Measurements from ENCODE around the gene ACP7. TPM values are rescaled to one million over a fixed set of nuclear protein-coding genes. Genes with fewer than 3 reads are reported as not detected.
"Not testable (repeated sequence)": the region's sequence is repeated elsewhere in the genome, so short reads cannot be mapped to it uniquely, and the experiment has no call there.

Gene ACP7
- total RNA-seq, 1 experiment from 2014 or later, result 0.15 TPM

DNA sequence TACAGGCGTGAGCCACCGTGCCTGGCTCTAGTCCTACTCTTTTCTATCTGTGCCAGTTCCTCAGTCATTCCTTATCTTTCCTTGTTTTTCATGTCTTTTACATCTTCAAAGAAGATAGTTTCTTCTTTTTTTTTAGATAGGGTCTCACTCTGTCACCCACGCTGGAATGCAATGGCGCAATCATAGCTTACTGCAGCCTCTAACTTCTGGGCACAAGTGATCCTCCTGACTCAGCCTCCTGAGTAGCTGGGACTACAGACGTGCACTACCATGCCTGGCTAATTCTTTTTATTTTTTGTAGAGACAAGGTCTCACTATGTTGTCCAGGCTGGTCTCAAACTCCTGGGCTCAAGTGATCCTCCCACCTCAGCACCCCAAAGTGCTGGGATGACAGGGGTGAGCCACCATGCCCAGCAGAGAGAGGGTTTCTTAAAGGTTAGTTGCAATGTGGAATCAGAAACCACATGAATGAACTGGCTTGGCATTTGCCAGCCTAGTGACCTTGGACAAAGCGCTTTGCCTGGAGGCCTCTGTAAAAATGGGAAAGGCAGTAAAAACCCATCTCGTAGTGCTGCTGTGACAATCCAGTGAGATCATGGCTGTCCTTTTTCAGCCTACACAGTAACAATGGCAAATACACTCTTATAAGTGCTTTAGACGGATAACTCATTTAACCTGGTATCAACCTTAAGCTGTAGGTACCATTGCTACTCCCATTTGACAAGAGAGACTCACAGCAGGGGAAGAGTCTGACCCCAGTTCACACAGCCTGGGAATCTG is 3.9 kb downstream of the ACP7 start:
- Histone ChIP-seq H2AFZ (ENCODE audit: low read length) (no peak overlapping the region), H3K56ac (ENCODE audit: insufficient read length, low read depth, low read length) (no peak overlapping the region), H3K9me3 (ENCODE audit: control insufficient read depth, low read depth, low read length) (no peaks in the 10 kb centered on the region), H2BK5ac (ENCODE audit: insufficient read length, low read length) (no peak overlapping the region), H2BK120ac (ENCODE audit: low read depth, low read length, poor library complexity, severe bottlenecking) (no peak overlapping the region), H3K18ac (ENCODE audit: insufficient read length, low read depth, low read length) (no peak overlapping the region), H3K23me2 (ENCODE audit: insufficient read length, low read depth, low read length, poor library complexity, severe bottlenecking) (peaks cover 8% of the 10 kb centered on the region), H3K23ac (ENCODE audit: insufficient read length, low read depth, low read length) (no peak overlapping the region), H2BK12ac (ENCODE audit: insufficient read length, low read depth, low read length) (no peak overlapping the region), H3K4ac (ENCODE audit: low read depth, low read length) (no peak overlapping the region), H3K79me1 (ENCODE audit: insufficient read depth, low read depth, low read length, poor library complexity, severe bottlenecking) (no peaks in the 10 kb centered on the region), H3K14ac (ENCODE audit: insufficient read depth, low read length) (no peak overlapping the region), H3K4me2 (ENCODE audit: insufficient read depth, insufficient read length, low read length) (no peak overlapping the region), H3K4me1 (ENCODE audit: insufficient read depth, low read length) (no peaks in the 10 kb centered on the region), H2AK5ac (ENCODE audit: insufficient read length, low read length) (no peak overlapping the region), H2BK20ac (ENCODE audit: low read depth, low read length, poor library complexity, severe bottlenecking) (no peak overlapping the region), H4K20me1 (ENCODE audit: control insufficient read depth, insufficient read depth, insufficient read length) (no peaks in the 10 kb centered on the region), H3T11ph (ENCODE audit: low read length) (no peak overlapping the region), H3K79me2 (ENCODE audit: insufficient read depth, low read length) (no peaks in the 10 kb centered on the region), H3K27me3 (ENCODE audit: insufficient read depth, low read length) (peaks cover 14% of the 10 kb centered on the region; the same call in 1 of the 2 replicates), H3K9ac (ENCODE audit: extremely low read depth, insufficient read length, low read length) (no peak overlapping the region), H4K91ac (ENCODE audit: insufficient read length, low read depth, low read length) (no peak overlapping the region), H4K8ac (replicated peaks; ENCODE audit: insufficient read length, low read depth, low read length) (no peak overlapping the region), H4K5ac (ENCODE audit: insufficient read length, low read depth, low read length) (no peak overlapping the region), H2BK15ac (ENCODE audit: low read depth, low read length) (no peak overlapping the region), H3K27ac (ENCODE audit: insufficient read length, low read depth, low read length) (no peak overlapping the region)
- no peaks in the 10 kb centered on the region; a peak in 1 of 5 replicates for H3K9me3 Mint-ChIP-seq
- H3K27ac Mint-ChIP-seq, result no peak overlapping the region
- no CpG with 5 or more reads among the region's 8 CpGs for WGBS (ENCODE audit: extremely low coverage, insufficient read length, low lambda C conversion rate)
- H3K4me1 Mint-ChIP-seq, result peaks cover 11 to 14% of the 10 kb centered on the region in 2 experiments
- TF ChIP-seq, protein P1, sequence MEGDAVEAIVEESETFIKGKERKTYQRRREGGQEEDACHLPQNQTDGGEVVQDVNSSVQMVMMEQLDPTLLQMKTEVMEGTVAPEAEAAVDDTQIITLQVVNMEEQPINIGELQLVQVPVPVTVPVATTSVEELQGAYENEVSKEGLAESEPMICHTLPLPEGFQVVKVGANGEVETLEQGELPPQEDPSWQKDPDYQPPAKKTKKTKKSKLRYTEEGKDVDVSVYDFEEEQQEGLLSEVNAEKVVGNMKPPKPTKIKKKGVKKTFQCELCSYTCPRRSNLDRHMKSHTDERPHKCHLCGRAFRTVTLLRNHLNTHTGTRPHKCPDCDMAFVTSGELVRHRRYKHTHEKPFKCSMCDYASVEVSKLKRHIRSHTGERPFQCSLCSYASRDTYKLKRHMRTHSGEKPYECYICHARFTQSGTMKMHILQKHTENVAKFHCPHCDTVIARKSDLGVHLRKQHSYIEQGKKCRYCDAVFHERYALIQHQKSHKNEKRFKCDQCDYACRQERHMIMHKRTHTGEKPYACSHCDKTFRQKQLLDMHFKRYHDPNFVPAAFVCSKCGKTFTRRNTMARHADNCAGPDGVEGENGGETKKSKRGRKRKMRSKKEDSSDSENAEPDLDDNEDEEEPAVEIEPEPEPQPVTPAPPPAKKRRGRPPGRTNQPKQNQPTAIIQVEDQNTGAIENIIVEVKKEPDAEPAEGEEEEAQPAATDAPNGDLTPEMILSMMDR (conservative IDR thresholded peaks at IDR 0.05), result no peak
- DNase-seq, result no peak
- H3K4me3 Mint-ChIP-seq, result no peak overlapping the region
- H3K36me3 Mint-ChIP-seq (ENCODE audit: insufficient read depth in 1 of 3, low read depth in 3 of 3), result no peaks in the 10 kb centered on the region
- peaks cover 85% of the 10 kb centered on the region for H3K27me3 Mint-ChIP-seq (ENCODE audit: low read depth)

DNA sequence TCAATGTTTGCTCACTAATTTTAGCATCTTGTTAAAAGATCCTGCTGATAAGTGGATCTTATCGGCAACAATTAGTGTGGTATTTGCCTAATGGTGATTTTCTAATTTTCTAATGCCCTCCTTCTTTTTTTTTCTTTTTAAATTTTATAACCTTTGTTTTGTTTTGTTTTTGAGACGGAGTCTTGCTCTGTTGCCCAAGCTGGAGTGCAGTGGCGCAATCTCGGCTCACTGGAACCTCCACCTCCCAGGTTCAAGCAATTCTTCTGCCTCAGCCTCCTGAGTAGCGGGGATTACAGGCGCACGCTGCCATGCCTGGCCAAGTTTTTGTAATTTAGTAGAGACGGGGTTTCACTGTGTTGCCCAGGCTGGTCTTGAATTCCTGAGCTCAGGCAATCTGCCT is 5.8 kb downstream of the ACP7 start:
- H3K18ac ChIP-seq (ENCODE audit: insufficient read length, low read depth, low read length); H4K5ac ChIP-seq (ENCODE audit: insufficient read length, low read depth, low read length); H3K4ac ChIP-seq (ENCODE audit: low read depth, low read length); H2BK15ac ChIP-seq (ENCODE audit: low read depth, low read length); H3K4me1 Mint-ChIP-seq; H4K20me1 ChIP-seq (ENCODE audit: control insufficient read depth, insufficient read depth, insufficient read length); H3K4me1 ChIP-seq (ENCODE audit: insufficient read depth, low read length); H3K27ac ChIP-seq (ENCODE audit: insufficient read length, low read depth, low read length); H2BK20ac ChIP-seq (ENCODE audit: low read depth, low read length, poor library complexity, severe bottlenecking); H2AK5ac ChIP-seq (ENCODE audit: insufficient read length, low read length); H3K14ac ChIP-seq (ENCODE audit: insufficient read depth, low read length); DNase-seq; H3K9me3 ChIP-seq (ENCODE audit: control insufficient read depth, low read depth, low read length); H4K8ac ChIP-seq (replicated peaks; ENCODE audit: insufficient read length, low read depth, low read length); H2AFZ ChIP-seq (ENCODE audit: low read length); H2BK12ac ChIP-seq (ENCODE audit: insufficient read length, low read depth, low read length); H3K9ac ChIP-seq (ENCODE audit: extremely low read depth, insufficient read length, low read length); H3K4me2 ChIP-seq (ENCODE audit: insufficient read depth, insufficient read length, low read length); H3K23me2 ChIP-seq (ENCODE audit: insufficient read length, low read depth, low read length, poor library complexity, severe bottlenecking); H3K79me2 ChIP-seq (ENCODE audit: insufficient read depth, low read length); H3K4me3 Mint-ChIP-seq; H2BK5ac ChIP-seq (ENCODE audit: insufficient read length, low read length); H2BK120ac ChIP-seq (ENCODE audit: low read depth, low read length, poor library complexity, severe bottlenecking); H3K9me3 Mint-ChIP-seq; H3K23ac ChIP-seq (ENCODE audit: insufficient read length, low read depth, low read length); H4K91ac ChIP-seq (ENCODE audit: insufficient read length, low read depth, low read length); H3K27me3 ChIP-seq (ENCODE audit: insufficient read depth, low read length); H3K56ac ChIP-seq (ENCODE audit: insufficient read length, low read depth, low read length); H3T11ph ChIP-seq (ENCODE audit: low read length); H3K27ac Mint-ChIP-seq; H3K79me1 ChIP-seq (ENCODE audit: insufficient read depth, low read depth, low read length, poor library complexity, severe bottlenecking); H3K36me3 Mint-ChIP-seq (ENCODE audit: insufficient read depth in 1 of 3, low read depth in 3 of 3): not testable (repeated sequence)
- H3K27me3 Mint-ChIP-seq (ENCODE audit: low read depth), result peaks cover 75% of the 10 kb centered on the region
- no CpG with 5 or more reads among the region's 8 CpGs for WGBS (ENCODE audit: extremely low coverage, insufficient read length, low lambda C conversion rate)

All from H9 (cell line).